ENCODE measurements around the gene DLGAP4. TPM values are rescaled to one million over a fixed set of nuclear protein-coding genes. Genes with fewer than 3 reads are reported as not detected.

The DLGAP4 gene
- total RNA-seq, 2 experiments from 2014 or later = 19.9 to 23.6 TPM

DNA sequence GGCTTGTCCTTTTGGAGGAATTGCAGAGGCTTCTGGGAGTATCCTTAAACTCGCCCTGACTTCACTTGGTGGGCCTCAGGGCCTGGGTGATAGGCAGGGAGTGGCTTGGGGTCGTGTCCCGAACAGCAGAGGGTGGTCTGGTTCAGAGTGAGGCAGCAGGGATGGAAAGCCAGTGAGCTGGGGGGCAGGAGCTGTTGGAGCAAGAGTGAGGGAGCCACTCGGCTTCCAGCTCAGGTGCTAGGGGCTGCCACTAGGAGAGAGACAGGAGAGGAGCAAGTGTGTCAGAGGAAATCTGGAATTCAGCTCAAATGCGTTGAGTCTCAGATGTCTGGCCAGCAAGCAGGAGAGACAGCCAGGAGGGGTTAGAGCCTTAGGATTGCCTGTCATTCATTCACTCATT, 85.8 kb downstream of the DLGAP4 start:
- Mint-ChIP-seq H3K36me3 (ENCODE audit: low read depth) (no peaks in the 10 kb centered on the region), H3K9me3 (ENCODE audit: insufficient read depth) (no peaks in the 10 kb centered on the region), H3K27ac (no peak overlapping the region), H3K27me3 (ENCODE audit: low read depth) (peaks cover 2% of the 10 kb centered on the region), H3K4me3 (no peak overlapping the region), H3K4me1 (ENCODE audit: low read depth) (no peaks in the 10 kb centered on the region)
- ChIA-PET CTCF (interaction anchor here (1.5 kb wide), 1 partner anchor 190 kb away, joined by 4 read pairs; no protein-coding TSS in a partner anchor), POLR2A (no interaction called here)
- ATAC-seq = no peak
- no peak for DNase-seq

DNA sequence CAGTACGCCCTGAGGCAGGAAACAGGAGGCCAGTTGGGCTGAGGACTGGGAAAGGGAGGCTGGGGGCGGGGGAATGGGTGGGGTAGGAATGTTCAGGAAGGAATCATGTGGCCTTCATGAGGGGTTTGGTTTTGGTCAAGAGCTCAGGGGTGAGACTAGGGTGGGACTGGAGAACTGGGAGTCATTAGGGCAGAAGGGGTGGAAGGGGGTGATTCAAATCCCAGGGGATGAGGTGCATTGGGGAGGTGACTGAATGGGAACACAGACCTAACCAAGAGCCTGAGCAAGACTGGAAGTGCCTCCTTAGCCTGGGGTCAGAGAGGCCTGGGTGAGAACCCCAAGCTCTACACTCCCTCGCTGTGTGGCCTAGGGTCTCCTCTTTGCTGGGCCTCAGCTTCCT, 86.8 kb downstream of the DLGAP4 start:
- no peak overlapping the region for H3K4me3 Mint-ChIP-seq
- DNase-seq = no peak
- no peaks in the 10 kb centered on the region for H3K36me3 Mint-ChIP-seq (ENCODE audit: low read depth)
- H3K27ac Mint-ChIP-seq = no peak overlapping the region
- ChIA-PET CTCF (no interaction called here), POLR2A (no interaction called here)
- H3K27me3 Mint-ChIP-seq (ENCODE audit: low read depth) = peaks cover 2% of the 10 kb centered on the region
- H3K9me3 Mint-ChIP-seq (ENCODE audit: insufficient read depth) = no peaks in the 10 kb centered on the region
- no peaks in the 10 kb centered on the region for H3K4me1 Mint-ChIP-seq (ENCODE audit: low read depth)
- ATAC-seq = no peak

DNA sequence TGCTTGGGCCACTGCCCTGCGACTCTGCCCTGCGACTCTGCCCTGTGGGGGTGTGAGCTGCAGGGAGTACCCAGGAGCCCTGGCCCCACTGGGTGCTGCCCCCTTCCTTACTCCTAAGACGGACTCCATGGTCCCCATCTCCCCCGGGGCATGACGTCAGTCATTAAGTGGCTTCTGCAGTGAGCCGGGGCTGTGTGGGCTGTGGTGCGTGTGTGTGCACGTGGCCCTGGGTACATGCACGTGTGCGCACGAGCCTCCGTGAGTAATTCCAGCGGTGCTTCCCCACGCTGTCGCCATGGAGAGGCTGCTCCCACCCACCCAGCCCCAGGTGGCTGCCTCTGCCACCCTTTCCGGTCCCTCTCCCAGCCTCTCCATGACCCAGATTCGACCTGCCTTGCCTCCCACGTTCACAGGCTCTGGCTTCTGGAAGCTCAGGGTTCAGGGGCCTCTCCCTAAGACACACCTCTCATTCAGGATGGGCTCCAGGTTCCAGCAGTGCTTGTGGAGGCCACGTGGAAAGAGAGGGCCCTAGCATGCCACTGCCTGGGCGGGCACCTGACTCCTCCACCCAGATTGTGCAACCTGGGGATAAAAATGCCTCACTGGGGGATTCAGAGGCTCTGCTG, 88.3 kb downstream of the DLGAP4 start:
- no peaks in the 10 kb centered on the region for H3K4me1 Mint-ChIP-seq (ENCODE audit: low read depth)
- CTCF ChIA-PET = no interaction called here
- H3K9me3 Mint-ChIP-seq (ENCODE audit: insufficient read depth) = no peaks in the 10 kb centered on the region
- POLR2A ChIA-PET = no interaction called here
- no peak overlapping the region for H3K4me3 Mint-ChIP-seq
- H3K27me3 Mint-ChIP-seq (ENCODE audit: low read depth) = peaks cover 7% of the 10 kb centered on the region
- H3K36me3 Mint-ChIP-seq (ENCODE audit: low read depth) = no peaks in the 10 kb centered on the region
- H3K27ac Mint-ChIP-seq = no peak overlapping the region
- DNase-seq (no peak), ATAC-seq (no peak)

DNA sequence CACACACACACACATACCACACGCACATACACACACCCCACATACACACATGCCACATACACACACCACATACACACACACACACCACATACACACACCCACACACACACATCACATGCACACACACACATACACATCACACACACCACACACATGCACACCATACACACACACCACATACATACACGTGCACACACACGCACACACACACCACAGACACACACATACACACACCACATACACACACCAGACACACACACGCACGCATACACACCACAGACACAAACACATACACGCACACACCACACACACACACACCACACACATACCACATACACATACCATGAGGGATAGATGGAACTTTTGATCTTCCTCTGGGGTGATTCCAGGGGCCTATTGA, 90.2 kb downstream of the DLGAP4 start:
- Mint-ChIP-seq H3K27me3 (ENCODE audit: low read depth) (peaks cover 11% of the 10 kb centered on the region), H3K9me3 (ENCODE audit: insufficient read depth) (no peaks in the 10 kb centered on the region), H3K27ac (no peak overlapping the region), H3K4me1 (ENCODE audit: low read depth) (no peaks in the 10 kb centered on the region), H3K4me3 (no peak overlapping the region), H3K36me3 (ENCODE audit: low read depth) (no peaks in the 10 kb centered on the region)
- DNase-seq (no peak), ATAC-seq (no peak)
- ChIA-PET CTCF (interaction anchor here (1.3 kb wide), 1 partner anchor 194 kb away, joined by 4 read pairs; no protein-coding TSS in a partner anchor), POLR2A (no interaction called here)

DNA sequence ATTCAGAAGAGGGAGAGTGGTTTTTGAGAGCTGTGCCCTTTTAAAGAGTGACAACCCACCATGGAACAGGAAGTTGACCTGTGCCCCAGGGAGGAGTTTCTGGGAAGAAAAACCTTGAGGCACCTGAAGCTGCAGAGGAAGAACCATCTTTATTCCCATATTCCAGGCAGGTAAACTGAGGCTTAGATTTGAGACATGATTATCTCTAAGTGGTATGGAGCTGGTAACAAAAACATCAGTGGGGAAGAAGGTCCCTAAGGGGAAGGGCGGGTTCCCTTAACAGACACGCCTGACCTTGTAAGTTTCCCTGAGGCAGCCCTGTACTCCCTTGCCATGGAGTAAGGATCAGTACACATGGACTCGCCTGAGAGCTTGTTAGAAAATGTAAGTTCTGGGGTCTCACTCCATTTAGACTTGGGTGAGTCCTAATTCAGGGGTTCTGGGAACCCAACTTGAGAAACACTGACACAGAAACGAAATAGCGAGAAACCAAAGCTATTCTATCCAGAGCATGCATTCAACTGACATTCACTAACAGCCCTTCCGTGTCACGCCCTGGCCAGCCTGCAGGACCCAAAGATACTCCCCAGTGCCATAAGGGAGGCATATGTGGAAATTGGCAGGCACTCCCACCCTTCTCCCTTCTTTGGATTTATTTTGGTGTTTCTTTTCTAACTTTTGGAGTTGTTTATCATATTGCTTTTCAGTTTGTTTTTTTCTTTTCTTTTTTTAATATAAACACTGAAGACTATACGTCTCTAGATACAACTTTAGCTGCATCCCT, 90.9 kb downstream of the DLGAP4 start:
- Mint-ChIP-seq H3K4me1 (ENCODE audit: low read depth) (no peaks in the 10 kb centered on the region), H3K27ac (no peak overlapping the region), H3K4me3 (no peak overlapping the region), H3K9me3 (ENCODE audit: insufficient read depth) (no peaks in the 10 kb centered on the region), H3K36me3 (ENCODE audit: low read depth) (no peaks in the 10 kb centered on the region), H3K27me3 (ENCODE audit: low read depth) (peaks cover 17% of the 10 kb centered on the region)
- no peak for DNase-seq
- CTCF ChIA-PET = interaction anchor here (1.1 to 1.3 kb wide), 2 partner anchors 194 to 198 kb away, joined by 3 to 4 read pairs; no protein-coding TSS in a partner anchor
- no peak for ATAC-seq
- POLR2A ChIA-PET = no interaction called here

DNA sequence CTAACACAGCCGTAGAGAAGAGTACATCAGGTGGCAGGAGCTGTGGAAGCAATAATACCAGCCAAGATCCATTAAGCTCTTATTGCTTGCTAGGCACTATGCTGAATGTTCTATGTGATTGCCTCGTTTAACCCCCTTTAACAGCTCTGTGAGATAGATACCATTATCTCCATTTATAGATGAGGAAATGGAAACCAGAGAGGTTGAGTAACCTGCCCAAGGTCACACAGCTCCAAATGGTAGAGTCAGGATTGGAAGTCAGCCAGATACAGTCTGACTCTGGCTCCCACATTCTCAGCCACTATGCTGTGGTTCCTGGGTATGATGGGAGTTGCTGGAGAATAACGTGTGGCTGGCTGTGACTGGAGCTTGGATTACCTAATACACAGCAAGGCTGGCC, 92.4 kb downstream of the DLGAP4 start:
- POLR2A ChIA-PET = interaction anchor here (0.6 to 1.4 kb wide), 2 partner anchors 10 to 94 kb away, joined by 3 read pairs; no protein-coding TSS in a partner anchor
- CTCF ChIA-PET = interaction anchor here (1.6 to 1.9 kb wide), 2 partner anchors 14 to 196 kb away, joined by 6 to 17 read pairs; no protein-coding TSS in a partner anchor
- no peaks in the 10 kb centered on the region for H3K9me3 Mint-ChIP-seq (ENCODE audit: insufficient read depth)
- DNase-seq = no peak
- ATAC-seq = no peak
- H3K4me1 Mint-ChIP-seq (ENCODE audit: low read depth) = no peaks in the 10 kb centered on the region
- no peak overlapping the region for H3K27ac Mint-ChIP-seq
- H3K27me3 Mint-ChIP-seq (ENCODE audit: low read depth) = peaks cover 23% of the 10 kb centered on the region
- no peak overlapping the region for H3K4me3 Mint-ChIP-seq
- no peaks in the 10 kb centered on the region for H3K36me3 Mint-ChIP-seq (ENCODE audit: low read depth)

DNA sequence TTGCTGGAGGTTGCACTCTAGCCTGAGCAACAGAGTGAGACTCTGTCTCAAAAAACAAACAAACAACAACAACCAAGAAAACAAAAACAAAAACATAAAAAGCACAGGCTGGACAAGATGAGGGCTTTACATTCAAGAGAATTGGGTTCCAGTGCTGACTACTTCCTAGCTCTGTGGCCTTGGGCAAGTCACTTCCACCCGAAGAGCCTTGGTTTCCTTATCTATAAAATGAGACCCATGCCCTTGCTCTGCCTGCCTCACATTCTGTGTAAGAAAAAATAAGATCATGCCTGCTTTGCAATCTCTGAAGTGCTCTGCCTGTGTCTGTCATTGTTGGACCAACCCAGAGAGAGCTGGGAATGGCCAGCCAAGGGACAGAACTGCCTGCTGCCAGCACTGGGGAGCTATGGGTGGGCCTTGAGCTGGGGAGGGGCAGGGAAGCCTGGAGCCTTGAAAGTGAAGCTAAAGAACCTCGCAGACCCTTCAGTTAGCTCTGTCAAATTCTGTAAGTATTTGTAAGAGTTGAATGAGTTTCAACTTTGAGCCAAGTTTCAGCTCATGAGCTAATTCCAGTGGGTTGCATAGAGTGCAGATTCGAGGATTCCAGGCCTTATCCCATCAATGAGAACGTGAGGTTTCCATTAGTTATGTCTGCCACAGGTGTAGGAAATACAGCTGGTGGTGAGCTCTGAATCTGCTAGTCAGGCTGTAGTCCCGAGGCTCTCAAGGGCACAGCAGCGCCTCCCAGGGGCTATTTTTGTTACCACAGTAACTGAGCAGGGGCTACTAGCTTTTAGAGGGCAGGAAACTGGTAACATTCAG, 93.2 kb downstream of the DLGAP4 start:
- ChIA-PET POLR2A (interaction anchor here (1.4 kb wide), 1 partner anchor 9 kb away, joined by 3 read pairs; no protein-coding TSS in a partner anchor), CTCF (interaction anchor here (0.6 to 1.9 kb wide), 19 partner anchors 13 to 406 kb away, joined by 3 to 17 read pairs (median 3); no protein-coding TSS in a partner anchor)
- Mint-ChIP-seq H3K9me3 (ENCODE audit: insufficient read depth) (no peaks in the 10 kb centered on the region), H3K4me1 (ENCODE audit: low read depth) (no peaks in the 10 kb centered on the region), H3K27ac (no peak overlapping the region), H3K4me3 (no peak overlapping the region), H3K36me3 (ENCODE audit: low read depth) (no peaks in the 10 kb centered on the region), H3K27me3 (ENCODE audit: low read depth) (peaks cover 23% of the 10 kb centered on the region)
- ATAC-seq = peak; percentile 68
- DNase-seq = peak; percentile 56

DNA sequence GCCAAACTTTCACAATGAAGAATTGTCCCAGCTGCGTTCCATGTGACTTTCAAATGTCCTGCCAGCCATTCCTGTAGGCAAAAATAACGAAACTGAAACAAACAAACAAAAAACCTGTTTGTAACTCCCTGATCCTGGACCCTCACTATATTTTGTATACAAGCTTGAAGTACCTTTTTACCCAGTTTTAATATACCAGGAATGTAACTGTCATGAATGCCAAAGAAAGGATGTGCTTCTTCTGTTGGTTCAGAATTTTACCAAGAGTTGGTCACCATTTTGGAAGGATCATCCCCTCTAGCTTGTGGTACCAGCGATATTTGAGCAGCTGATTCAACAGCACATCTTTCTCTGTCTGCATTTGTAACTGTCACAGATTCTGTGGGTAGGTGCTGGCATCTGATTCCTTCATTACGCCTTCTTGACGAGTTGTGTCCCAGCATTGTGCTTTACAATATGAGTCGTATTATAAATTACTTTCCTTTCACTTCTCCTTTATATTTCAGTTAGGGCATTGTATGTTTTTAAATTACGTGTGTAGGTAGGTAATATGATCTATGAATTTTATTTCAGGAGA, 93.9 kb downstream of the DLGAP4 start:
- CTCF ChIA-PET = interaction anchor here (0.6 to 1.9 kb wide), 19 partner anchors 12 to 407 kb away, joined by 3 to 17 read pairs (median 3); no protein-coding TSS in a partner anchor
- Mint-ChIP-seq H3K27me3 (ENCODE audit: low read depth) (peaks cover 21% of the 10 kb centered on the region), H3K9me3 (ENCODE audit: insufficient read depth) (no peaks in the 10 kb centered on the region), H3K27ac (no peak overlapping the region), H3K4me1 (ENCODE audit: low read depth) (no peaks in the 10 kb centered on the region), H3K4me3 (no peak overlapping the region), H3K36me3 (ENCODE audit: low read depth) (no peaks in the 10 kb centered on the region)
- DNase-seq (no peak), ATAC-seq (no peak)
- POLR2A ChIA-PET = interaction anchor here (1.4 kb wide), 1 partner anchor 8 kb away, joined by 3 read pairs; no protein-coding TSS in a partner anchor

DNA sequence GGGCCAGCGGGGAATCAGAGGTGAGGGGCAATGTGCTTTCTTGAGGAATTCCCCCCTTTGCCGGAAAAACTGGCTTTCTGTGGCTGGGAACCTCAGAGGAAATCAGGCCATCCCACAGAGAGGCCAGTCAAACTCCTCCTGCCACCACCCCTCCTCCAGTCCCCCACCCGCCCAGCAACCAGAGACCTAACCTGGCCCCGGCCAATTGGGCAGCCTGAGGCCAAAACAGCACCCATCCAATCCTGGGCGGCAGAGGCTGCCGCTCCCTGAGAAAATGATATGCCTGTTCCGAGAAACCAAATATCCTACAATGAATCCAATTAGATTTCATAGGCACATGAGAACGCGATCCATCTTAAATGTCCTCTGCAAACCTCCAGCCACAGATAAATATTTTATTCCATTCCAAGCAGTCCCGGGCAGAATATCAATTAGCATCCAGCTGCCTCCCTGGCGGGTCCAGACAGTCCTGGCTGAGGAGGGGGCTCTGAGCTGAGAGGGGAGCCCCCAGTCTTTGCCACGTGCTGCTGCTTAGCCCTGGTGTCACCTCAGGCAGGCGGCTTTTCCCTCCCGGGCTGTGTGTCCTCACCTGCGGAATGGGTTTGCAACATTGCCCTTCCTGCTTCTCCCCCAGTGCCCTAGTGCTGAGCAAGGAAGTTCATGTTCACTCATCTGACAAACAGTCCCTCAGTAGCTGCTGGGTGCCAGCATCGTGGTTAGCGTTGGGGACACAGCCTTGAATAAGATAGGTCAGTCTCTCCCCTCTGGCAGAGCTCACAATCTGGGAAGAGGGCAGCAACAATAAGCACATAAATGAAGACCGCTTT, 95.0 kb downstream of the DLGAP4 start:
- CTCF ChIA-PET = interaction anchor here (1.2 kb wide), 1 partner anchor 244 kb away, joined by 3 read pairs; no protein-coding TSS in a partner anchor
- POLR2A ChIA-PET = no interaction called here
- ATAC-seq (no peak), DNase-seq (no peak)
- H3K27me3 Mint-ChIP-seq (ENCODE audit: low read depth) = peaks cover 21% of the 10 kb centered on the region
- no peaks in the 10 kb centered on the region for H3K4me1 Mint-ChIP-seq (ENCODE audit: low read depth)
- no peak overlapping the region for H3K4me3 Mint-ChIP-seq
- H3K27ac Mint-ChIP-seq = no peak overlapping the region
- no peaks in the 10 kb centered on the region for H3K9me3 Mint-ChIP-seq (ENCODE audit: insufficient read depth)
- no peaks in the 10 kb centered on the region for H3K36me3 Mint-ChIP-seq (ENCODE audit: low read depth)

DNA sequence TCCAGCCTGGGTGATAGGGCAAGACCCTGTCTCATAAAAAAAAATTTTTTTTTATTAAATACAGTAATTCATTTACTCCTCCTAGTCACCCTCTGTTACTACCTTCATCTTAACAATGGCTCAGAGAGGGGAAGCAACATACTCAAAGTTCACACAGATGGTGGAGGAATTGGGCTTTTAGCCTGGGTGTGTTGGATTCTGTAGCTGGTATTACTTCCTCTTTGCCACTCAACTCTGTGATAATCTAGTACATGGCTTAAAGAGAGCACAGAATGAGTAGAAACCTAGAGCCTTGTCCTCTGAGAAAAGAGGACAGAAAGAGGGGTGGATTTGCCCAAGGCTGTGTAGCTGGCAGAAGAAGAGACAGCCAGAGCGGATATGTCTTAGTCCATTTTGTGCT, 96.6 kb downstream of the DLGAP4 start:
- no peak overlapping the region for H3K27ac Mint-ChIP-seq
- DNase-seq = no peak
- ChIA-PET POLR2A (no interaction called here), CTCF (no interaction called here)
- no peaks in the 10 kb centered on the region for H3K9me3 Mint-ChIP-seq (ENCODE audit: insufficient read depth)
- H3K4me1 Mint-ChIP-seq (ENCODE audit: low read depth) = no peaks in the 10 kb centered on the region
- H3K27me3 Mint-ChIP-seq (ENCODE audit: low read depth) = peaks cover 21% of the 10 kb centered on the region
- no peak for ATAC-seq
- H3K4me3 Mint-ChIP-seq = no peak overlapping the region
- no peaks in the 10 kb centered on the region for H3K36me3 Mint-ChIP-seq (ENCODE audit: low read depth)

Data from activated CD8-positive, alpha-beta T cell treated with anti-CD3 and anti-CD28 coated beads, Interleukin-2, amount 10 ng/mL, durations not matched to agents 7 days and 5 days (primary cell).